ENCODE measurements around the gene DEFB114. TPM values are rescaled to one million over a fixed set of nuclear protein-coding genes. Genes with fewer than 3 reads are reported as not detected.

The DEFB114 gene
- total RNA-seq (not detected), polyA plus RNA-seq (not detected)
- long read RNA-seq, donor 1 = 0 reads
- long read RNA-seq, donor 2 = 0 reads
- long read RNA-seq, donor 3 = 0 reads
- long read RNA-seq, donor 4 = 0 reads
- long read RNA-seq, donor 5 = 0 reads
- long read RNA-seq, donor 6 = 0 reads
- long read RNA-seq, donor 7 = 0 reads
- long read RNA-seq, donor 8 = 0 reads
- long read RNA-seq, donor 9 = 0 reads
- long read RNA-seq, donor 10 = 0 reads

GRCh38 chr6:49964064-49964463 lies at the start of gene DEFB114:
TSS of gene DEFB114 (minus strand) at chr6:49964164. CDS start at chr6:49964105, 59 bp downstream.
- Histone ChIP-seq H3K27me3 (no peaks in the 10 kb centered on the region), H3K36me3 (replicated peaks in 1 of 2) (no peaks in the 10 kb centered on the region), H3K4me3 (no peak within 1 kb of the TSS), H3K4me1 (replicated peaks in 1 of 2) (no peaks in the 10 kb centered on the region), H3K9me3 (replicated peaks in 1 of 3) (no peaks in the 10 kb centered on the region), H3K27ac (no peak within 1 kb of the TSS)
- WGBS, 4 donors = 57 to 75% (median 62%) methylated on average over 2 of the region's 2 CpGs
- TF ChIP-seq CTCF (IDR thresholded peaks at IDR 0.05) (no peak), POLR2A (IDR thresholded peaks at IDR 0.05) (no peak)
- intact Hi-C loops (cut with DNase I) = no loop called here
- DNase-seq = no peak

- H3K27me3 ChIP-seq = no peaks in the 10 kb centered on the region
- TF ChIP-seq CTCF (IDR thresholded peaks at IDR 0.05) = no peak
- TF ChIP-seq POLR2A (IDR thresholded peaks at IDR 0.05) = no peak
- intact Hi-C loops (cut with DNase I) = no loop called here
- no peaks in the 10 kb centered on the region for H3K36me3 ChIP-seq (replicated peaks in 1 of 2)
- 73 to 80% (median 76%) methylated on average over 3 of the region's 3 CpGs for WGBS, 4 donors
- no peak overlapping the region for H3K4me3 ChIP-seq
- no peaks in the 10 kb centered on the region for H3K9me3 ChIP-seq (replicated peaks in 1 of 3)
- no peaks in the 10 kb centered on the region for H3K4me1 ChIP-seq (replicated peaks in 1 of 2)
- no peak overlapping the region for H3K27ac ChIP-seq
- DNase-seq = no peak
Observed at GRCh38 chr6:50007819-50008218, 43.9 kb upstream of the DEFB114 start.

GRCh38 chr6:50003139-50003538 lies 39.2 kb upstream of the DEFB114 start:
- no peak for TF ChIP-seq CTCF (IDR thresholded peaks at IDR 0.05)
- no peak for TF ChIP-seq POLR2A (IDR thresholded peaks at IDR 0.05)
- H3K9me3 ChIP-seq (replicated peaks in 1 of 3) = no peaks in the 10 kb centered on the region
- WGBS, 4 donors = 55 to 67% (median 57%) methylated on average over 3 of the region's 3 CpGs
- H3K27ac ChIP-seq = no peak overlapping the region
- no peaks in the 10 kb centered on the region for H3K36me3 ChIP-seq (replicated peaks in 1 of 2)
- H3K4me3 ChIP-seq = no peak overlapping the region
- DNase-seq = no peak
- intact Hi-C loops (cut with DNase I) = no loop called here
- H3K27me3 ChIP-seq = no peaks in the 10 kb centered on the region
- no peaks in the 10 kb centered on the region for H3K4me1 ChIP-seq (replicated peaks in 1 of 2)

GRCh38 chr6:49995278-49995677 lies 31.3 kb upstream of the DEFB114 start:
- no peak for TF ChIP-seq CTCF (IDR thresholded peaks at IDR 0.05)
- TF ChIP-seq POLR2A (IDR thresholded peaks at IDR 0.05) = no peak
- intact Hi-C loops (cut with DNase I) = no loop called here

More at GRCh38 chr6:49995278-49995677, 31.3 kb upstream of the DEFB114 start:
- Histone ChIP-seq H3K27ac (no peak overlapping the region), H3K4me3 (no peak overlapping the region), H3K27me3 (no peaks in the 10 kb centered on the region), H3K36me3 (replicated peaks in 1 of 2) (no peaks in the 10 kb centered on the region), H3K9me3 (replicated peaks in 1 of 3) (no peaks in the 10 kb centered on the region), H3K4me1 (replicated peaks in 1 of 2) (no peaks in the 10 kb centered on the region)
- DNase-seq = no peak

Measured in adrenal gland (tissue), 19 donors.